Measurements from ENCODE around the gene SCYGR4.
"Not testable (repeated sequence)": the region's sequence is repeated elsewhere in the genome, so short reads cannot be mapped to it uniquely, and the experiment has no call there.

Gene SCYGR4

GRCh38 chr2:227666631-227667170, 49.4 kb downstream of the SCYGR4 start, which contains the start of gene SCYGR5:
TSS of gene SCYGR5 (plus strand) at chr2:227666804. CDS start at chr2:227666804, 0 bp downstream.
- not testable (repeated sequence) for DNase-seq
